BE2C (cell line): ENCODE measurements around the gene LTB4R2. TPM values are rescaled to one million over a fixed set of nuclear protein-coding genes. Genes with fewer than 3 reads are reported as not detected.

Experiments used
- DNase-seq: peaks from one replicate; pipeline ENCODE4 v3.0.0-alpha.2; 2020
- H3K27me3 ChIP-seq: fragments of 250-450 bp; sonication (Bioruptor Pico); 2 replicates; pipeline ENCODE4 v1.5.1; 2020; ENCODE audit warnings: mild to moderate bottlenecking
- H3K36me3 ChIP-seq: fragments of 250-450 bp; sonication (Bioruptor Pico); 2 replicates; pipeline ENCODE4 v1.5.1; 2020; ENCODE audit warnings: mild to moderate bottlenecking
- H3K4me1 ChIP-seq: fragments of 250-450 bp; sonication (Bioruptor Pico); 2 replicates; pipeline ENCODE4 v1.5.1; 2020
- H3K4me3 ChIP-seq: 2 replicates; pipeline ENCODE4 v1.5.1; 2011; ENCODE audit warnings: low read depth, low read length
- H3K9me3 ChIP-seq: fragments of 250-450 bp; sonication (Bioruptor Pico); 2 replicates; pipeline ENCODE4 v1.5.1; 2020
- polyA plus RNA-seq: library from polyadenylated mRNA; unstranded; fragments of >200 nt; gene quantifications from one replicate; pipeline ENCODE4 v1.2.1, GENCODE V29; 2012; ENCODE audit warnings: low read depth, missing spikeins; ENCODE audit not compliant: insufficient read length, insufficient read depth
- TF ChIP-seq, protein P1 (sequence below): IDR thresholded peaks from 2 replicates; pipeline ENCODE4 v1.5.1; 2012; ENCODE audit warnings: mild to moderate bottlenecking, low read depth, low read length

The LTB4R2 gene, protein sequence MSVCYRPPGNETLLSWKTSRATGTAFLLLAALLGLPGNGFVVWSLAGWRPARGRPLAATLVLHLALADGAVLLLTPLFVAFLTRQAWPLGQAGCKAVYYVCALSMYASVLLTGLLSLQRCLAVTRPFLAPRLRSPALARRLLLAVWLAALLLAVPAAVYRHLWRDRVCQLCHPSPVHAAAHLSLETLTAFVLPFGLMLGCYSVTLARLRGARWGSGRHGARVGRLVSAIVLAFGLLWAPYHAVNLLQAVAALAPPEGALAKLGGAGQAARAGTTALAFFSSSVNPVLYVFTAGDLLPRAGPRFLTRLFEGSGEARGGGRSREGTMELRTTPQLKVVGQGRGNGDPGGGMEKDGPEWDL
- 55.5 TPM for polyA plus RNA-seq

DNA sequence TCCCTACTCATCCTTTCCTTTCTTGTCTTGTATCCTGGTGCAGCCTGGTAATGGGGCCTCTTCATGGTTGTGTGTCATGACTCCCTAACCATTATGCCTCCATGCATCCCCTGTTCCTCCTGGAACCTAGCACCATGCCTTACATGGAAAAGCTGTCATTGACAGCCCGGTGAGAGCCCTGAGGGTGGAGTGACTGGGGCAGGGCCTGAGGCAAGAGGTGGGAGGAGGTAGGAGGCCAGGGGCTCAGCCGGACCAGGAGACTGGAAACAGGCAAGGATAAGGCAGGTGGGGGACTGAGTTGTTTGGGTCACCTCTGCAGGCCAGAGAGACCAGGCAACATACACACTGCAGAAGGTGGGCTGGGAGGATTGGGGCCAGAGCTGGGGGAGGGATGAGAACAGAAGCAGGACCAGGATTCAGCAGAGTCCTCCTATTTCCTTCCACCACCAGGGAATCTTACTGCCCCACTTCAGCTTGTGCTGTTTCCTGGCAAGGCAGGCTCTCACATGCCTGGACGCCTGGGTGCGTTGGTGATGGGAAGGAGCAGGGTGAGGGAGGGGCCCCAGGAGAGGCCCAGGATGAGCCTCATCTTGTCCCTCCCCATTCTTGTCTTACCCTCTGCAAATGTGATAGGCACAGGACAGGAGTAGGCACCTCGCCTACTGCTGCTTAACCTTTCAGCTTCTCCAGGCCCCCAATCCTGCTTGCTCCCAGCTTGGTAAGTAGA is at the start of gene LTB4R2:
Gene LTB4R2, plus strand, starts transcription at position 603 of the 727 bp plus-strand sequence. CDS start 525 bp downstream, outside the sequence.
- Histone ChIP-seq H3K4me1 (no peaks in the 10 kb centered on the region), H3K36me3 (peaks cover 36% of the 10 kb centered on the region), H3K9me3 (no peaks in the 10 kb centered on the region), H3K27me3 (no peaks in the 10 kb centered on the region), H3K4me3 (no peak within 1 kb of the TSS)
- no peak for DNase-seq
- TF ChIP-seq, protein P1, sequence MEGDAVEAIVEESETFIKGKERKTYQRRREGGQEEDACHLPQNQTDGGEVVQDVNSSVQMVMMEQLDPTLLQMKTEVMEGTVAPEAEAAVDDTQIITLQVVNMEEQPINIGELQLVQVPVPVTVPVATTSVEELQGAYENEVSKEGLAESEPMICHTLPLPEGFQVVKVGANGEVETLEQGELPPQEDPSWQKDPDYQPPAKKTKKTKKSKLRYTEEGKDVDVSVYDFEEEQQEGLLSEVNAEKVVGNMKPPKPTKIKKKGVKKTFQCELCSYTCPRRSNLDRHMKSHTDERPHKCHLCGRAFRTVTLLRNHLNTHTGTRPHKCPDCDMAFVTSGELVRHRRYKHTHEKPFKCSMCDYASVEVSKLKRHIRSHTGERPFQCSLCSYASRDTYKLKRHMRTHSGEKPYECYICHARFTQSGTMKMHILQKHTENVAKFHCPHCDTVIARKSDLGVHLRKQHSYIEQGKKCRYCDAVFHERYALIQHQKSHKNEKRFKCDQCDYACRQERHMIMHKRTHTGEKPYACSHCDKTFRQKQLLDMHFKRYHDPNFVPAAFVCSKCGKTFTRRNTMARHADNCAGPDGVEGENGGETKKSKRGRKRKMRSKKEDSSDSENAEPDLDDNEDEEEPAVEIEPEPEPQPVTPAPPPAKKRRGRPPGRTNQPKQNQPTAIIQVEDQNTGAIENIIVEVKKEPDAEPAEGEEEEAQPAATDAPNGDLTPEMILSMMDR = no peak

DNA sequence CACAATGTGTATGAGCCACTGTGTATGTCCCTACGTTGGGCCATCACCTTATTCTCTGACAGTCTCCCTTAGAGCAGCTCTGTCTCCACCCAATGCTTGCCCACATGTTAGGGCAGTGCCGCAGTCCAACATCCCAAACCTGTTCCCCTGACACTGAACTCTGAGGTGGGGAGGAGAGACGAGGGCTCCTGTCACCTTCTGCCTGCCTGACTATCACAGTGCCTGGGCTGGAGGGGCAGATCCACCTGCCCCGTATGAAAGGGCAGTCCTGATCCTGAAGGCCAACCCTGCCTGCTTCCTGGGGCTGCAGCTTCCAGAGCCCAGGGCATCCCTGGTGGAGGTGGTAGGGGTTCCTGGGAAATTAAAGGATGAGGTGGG is 49.2 kb upstream of the LTB4R2 start:
- no peaks in the 10 kb centered on the region for H3K9me3 ChIP-seq
- H3K36me3 ChIP-seq = no peaks in the 10 kb centered on the region
- H3K27me3 ChIP-seq = no peaks in the 10 kb centered on the region
- no peak overlapping the region for H3K4me3 ChIP-seq
- no peaks in the 10 kb centered on the region for H3K4me1 ChIP-seq
- TF ChIP-seq, protein P1 = no peak
- DNase-seq = no peak

DNA sequence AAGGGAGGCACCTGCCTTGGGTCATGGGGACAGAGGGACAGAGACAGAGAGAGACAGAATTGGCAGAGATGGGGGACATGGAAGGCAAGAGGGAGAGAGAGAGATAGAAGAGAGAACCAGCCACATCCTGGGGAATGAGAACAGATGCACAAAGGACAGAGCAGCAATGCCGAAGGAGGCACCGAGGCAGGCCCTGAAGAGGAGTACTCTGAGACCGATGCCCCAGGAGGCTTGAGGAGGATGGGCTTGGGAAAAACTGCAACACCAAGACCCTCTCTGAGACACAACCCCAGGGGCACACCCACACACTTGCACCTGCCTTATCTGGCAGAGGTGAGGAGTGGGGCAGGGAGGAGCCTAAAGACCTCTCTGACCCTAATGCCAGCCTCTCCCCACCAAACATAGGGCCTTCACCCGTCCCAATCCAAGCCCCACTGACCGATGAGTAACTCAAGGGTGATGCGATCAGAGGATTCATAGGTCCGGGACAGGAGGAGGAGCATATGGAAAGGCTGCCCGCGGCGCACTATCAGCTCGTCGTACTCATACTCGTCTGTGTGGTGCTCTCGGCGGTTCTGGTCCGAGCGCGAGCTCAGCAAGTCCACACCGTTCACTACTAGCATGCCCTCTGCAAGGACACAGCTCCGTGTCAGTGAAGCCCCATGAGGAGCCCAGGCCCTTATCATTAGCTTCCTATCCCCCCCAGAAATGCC is 48.5 kb upstream of the LTB4R2 start:
- Histone ChIP-seq H3K4me3 (no peak overlapping the region), H3K36me3 (no peaks in the 10 kb centered on the region), H3K4me1 (no peaks in the 10 kb centered on the region), H3K27me3 (no peaks in the 10 kb centered on the region), H3K9me3 (no peaks in the 10 kb centered on the region)
- TF ChIP-seq, protein P1 = no peak
- DNase-seq = no peak

DNA sequence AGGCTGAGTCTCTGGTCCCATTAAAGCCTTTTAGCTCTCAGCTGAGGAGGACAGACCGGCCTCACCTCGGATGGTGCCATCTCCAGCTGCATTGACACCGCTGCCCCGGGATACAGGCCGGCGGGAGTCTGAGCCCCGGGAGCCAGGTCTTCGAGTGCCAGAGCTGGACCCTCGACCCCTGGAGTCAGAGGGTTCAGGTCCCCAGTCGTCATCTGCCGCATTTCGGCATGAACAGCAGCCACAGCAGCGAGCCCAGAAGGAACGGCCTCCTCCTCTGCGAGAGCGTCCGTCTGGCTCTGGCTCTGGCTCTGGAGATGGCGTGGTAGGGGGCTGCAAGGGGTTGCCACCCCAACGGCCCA is 48.0 kb upstream of the LTB4R2 start:
- DNase-seq = no peak
- Histone ChIP-seq H3K9me3 (no peaks in the 10 kb centered on the region), H3K4me1 (no peaks in the 10 kb centered on the region), H3K4me3 (no peak overlapping the region), H3K27me3 (no peaks in the 10 kb centered on the region), H3K36me3 (no peaks in the 10 kb centered on the region)
- TF ChIP-seq, protein P1 = no peak

DNA sequence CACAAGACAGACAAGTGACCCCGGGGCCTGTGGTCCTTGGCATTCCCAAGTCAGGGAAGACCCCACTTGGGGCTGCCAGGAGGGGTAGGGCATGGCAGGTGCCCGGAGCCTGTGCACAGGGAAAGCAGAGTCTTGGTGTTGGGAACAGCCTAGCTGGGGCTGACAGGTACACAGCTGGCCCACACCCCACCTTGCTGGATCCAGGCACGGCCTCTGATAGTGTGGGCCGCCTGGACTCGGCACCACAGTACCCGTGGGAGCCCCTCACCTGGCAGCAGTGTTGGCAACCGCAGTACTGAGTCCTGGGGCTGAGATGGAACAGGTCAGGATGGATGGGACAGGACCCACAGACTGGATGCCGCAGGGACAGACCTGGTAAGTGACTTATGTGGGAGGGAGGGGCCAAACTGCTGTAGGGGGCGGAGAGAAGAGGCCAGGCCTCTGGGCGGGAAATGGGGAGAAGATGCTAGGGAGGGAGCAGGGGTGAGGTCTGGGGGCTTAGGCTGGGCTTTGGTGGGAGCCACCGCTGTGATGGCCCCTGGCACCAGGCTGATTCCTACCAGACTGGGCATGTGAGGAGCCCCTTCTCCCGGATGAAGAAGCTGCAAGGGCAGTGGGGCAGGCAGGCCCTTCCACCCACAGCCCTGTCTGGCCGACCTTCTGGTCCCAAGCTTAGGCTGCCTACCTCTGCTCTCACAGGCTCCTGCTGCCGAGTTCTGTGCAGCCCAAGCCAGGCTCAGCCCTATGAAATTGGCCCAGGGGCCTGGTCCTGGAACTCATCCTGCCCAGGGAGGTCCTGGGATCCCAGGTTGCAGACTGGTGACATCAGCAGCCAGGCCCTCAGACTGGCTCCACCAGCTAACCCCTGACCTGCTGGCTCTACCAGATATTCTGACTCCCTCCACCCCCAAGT is 46.9 kb upstream of the LTB4R2 start, which contains the start of gene TGM1:
Gene TGM1, minus strand, starts transcription at position 357 of the 913 bp plus-strand sequence. CDS start 825 bp downstream, outside the sequence.
- TF ChIP-seq, protein P1 = no peak
- Histone ChIP-seq H3K4me1 (no peaks in the 10 kb centered on the region), H3K9me3 (no peaks in the 10 kb centered on the region), H3K27me3 (no peaks in the 10 kb centered on the region), H3K4me3 (no peak within 1 kb of the TSS), H3K36me3 (no peaks in the 10 kb centered on the region)
- no peak for DNase-seq
